GM21825 (cell line): Measurements from ENCODE around the gene KIRREL1.

Experiments used
- ATAC-seq: cut with Tn5 transposase; IDR thresholded peaks from one replicate; pipeline ENCODE4 v1.9.1; 2021; ENCODE audit warnings: mild to moderate bottlenecking, moderate library complexity; ENCODE audit not compliant: unreplicated experiment

The KIRREL1 gene

DNA sequence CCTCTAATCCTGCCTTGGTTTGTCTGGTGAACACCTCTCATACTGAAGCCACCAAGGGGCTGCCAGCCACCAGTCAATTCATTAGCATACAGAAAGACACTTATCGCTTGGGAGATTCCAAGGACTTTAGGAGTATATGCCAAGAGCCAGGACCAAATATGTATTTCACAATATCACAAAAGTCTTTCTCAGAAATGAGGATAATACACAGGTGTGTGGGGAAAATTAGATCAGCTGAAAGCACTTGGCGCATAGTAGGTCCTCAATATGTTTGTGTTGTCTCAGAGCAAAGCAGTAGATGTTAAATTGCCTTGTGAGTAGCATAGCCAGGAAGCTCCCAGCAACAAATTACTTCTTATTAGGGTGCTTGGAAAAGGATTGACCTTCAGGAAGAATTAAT lies 34.1 kb downstream of the KIRREL1 start:
- ATAC-seq: no peak

DNA sequence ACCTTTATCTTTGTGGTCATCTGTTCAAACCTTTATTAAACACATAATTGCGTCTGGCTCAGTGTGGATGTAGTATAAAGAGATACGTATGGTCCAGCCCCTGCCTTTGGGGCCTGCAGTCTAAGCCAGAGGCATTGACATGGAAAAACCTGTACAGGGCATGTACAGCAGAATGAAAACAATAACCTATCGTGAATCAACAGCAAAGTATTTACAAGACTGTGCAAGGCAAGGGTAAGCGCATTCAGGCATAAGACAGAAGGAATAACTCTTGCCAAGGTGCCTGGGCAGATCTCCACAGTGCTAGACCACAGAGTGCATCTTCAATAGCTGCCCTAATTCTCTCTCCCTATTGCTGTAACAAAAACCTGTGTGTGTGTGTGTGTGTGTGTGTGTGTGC lies 35.5 kb downstream of the KIRREL1 start:
- no peak for ATAC-seq

DNA sequence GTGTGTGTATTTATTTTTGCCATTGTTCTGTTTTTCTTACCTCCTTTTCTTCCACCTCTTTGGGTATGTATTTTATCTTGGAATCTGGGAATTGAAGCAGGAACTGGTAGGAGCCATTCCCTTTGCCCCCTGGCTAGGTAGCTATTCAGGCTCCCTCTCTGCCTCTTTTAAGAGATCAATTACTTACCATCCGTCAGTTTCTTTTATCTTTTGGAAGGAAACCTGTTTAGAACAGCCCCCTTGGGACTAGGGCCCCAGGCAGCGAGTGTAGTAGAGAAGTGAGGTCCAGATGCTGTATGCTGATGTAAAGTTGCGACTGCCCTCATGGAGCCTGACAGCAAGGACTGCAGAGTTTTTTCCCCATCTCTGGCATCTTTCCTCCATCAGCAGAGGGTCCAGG lies 41.6 kb downstream of the KIRREL1 start:
- ATAC-seq: no peak

DNA sequence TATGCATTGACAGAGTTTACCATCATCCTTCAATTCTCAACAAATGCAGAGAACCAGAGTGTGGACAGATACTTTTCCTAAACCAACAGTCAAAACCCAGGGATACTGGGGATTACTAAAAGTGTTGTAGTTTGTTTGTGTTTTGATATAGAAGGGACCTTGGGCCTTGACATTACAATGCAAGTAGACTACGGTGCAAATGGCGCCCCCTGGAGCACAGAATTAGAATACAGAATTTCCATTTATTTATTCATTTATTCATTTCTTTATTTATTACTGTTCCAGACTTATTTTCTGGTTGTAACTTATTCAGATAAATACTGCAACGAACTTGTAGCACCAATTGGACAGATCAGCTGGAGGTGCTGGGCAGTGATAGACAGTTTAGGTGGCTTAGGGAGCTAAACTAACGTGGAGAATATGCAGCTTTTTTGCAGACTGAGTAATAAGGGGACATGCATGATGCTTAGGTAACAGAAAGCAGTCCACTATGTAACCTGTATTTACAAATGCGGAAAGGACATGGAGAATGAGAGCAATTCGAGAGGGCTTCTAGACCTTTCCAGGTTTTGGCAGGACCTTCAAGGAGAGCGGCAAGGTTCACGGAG lies 42.6 kb downstream of the KIRREL1 start:
- ATAC-seq: no peak

DNA sequence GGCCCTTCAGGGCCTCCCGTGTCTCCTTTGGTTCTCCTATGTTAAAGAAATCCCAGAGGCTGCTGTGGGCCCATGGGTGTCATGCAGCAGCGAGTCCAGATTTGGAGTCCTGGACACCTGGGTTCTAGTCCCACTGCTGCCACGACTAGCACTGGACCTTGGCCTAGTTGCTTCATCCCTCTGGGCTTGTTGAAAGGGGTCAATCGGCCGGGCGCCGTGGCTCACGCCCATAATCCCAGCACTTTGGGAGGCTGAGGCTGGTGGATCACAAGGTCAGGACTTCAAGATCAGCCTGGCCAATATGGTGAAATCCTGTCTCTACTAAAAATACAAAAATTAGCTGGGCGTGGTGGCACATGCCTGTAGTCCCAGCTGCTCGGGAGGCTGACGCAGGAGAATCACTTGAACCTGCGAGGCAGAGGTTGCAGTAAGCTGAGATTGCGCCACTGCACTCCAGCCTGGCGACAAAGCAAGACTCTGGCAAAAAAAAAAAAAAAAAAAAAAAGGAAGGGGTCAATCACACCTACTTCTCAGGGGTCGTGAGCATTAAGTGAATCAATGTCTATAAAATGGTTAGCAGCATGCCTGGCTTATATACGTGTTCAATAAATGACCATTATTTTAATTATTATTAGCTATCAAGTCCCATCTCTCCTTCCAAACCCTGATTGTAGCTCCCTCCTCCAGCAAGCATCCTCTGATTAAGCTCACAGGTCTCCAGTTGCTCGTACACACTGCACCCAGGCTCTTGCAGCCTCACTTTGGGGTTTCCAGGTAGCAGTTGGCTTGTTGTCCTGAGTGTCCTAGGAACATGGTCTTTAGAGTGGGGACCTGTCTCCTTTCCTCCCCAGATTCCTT lies 43.8 kb downstream of the KIRREL1 start:
- no peak for ATAC-seq

DNA sequence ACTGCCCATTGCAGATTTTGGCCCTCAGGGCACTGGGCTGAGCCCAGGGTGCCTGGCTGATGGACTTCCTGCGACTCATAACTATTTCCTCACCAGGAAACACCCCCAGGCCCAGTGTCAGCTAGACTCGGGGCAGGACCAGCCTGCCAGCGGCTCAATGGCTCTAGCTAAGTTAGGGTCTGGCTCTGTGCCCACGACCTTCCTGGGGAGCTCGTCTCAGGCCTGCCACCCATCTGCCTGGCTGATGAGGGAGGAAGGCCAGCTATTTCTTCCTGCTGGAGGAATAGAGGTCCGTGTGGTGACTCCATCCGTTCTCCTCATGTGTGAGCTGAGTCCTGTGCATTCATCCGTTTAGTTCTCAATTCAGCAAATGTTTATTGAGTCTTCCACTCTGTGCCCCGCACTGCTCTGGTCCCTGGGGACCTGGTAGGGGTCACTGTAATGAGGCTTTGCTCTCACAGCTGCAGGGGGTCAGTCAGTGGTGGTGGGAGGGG lies 44.5 kb downstream of the KIRREL1 start:
- ATAC-seq: no peak

DNA sequence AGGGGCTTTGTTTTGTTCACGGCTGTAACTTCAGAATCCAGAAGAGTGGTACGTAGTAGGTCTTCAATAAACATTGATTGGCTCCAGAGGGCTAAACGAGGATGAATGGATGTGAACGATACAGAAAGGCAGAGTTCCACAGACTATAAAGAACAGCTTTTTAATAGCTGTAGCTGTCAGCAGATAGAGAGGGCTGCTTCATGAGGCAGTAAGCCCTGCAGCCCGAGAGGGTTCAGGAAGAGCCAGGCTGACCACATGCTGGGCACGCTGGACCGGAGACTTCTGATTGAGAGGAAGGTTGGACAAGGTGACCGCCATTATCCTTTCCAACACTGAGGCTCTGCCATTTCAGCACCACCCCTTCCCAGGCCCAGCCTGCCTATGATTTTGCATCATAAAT lies 45.3 kb downstream of the KIRREL1 start:
- ATAC-seq: no peak

DNA sequence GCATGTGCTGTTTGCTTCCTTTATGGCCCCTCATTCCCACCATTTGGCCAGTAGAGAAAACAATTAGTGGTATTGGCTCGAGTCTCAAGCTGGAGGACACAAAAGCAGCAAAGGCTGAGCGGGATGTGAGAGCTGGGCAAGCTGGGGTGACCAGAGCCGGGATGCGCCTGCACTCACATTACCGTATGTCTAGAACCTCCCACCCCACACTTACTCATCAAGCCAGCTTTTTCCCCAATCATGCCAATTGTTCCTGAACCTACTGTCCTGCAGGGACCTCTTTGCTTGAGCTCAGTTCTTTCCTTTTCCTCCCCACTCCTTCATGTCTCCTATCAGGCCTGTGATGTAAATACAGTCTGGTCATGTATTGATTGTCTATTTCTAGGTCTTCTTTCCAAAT lies 45.9 kb downstream of the KIRREL1 start:
- no peak for ATAC-seq

DNA sequence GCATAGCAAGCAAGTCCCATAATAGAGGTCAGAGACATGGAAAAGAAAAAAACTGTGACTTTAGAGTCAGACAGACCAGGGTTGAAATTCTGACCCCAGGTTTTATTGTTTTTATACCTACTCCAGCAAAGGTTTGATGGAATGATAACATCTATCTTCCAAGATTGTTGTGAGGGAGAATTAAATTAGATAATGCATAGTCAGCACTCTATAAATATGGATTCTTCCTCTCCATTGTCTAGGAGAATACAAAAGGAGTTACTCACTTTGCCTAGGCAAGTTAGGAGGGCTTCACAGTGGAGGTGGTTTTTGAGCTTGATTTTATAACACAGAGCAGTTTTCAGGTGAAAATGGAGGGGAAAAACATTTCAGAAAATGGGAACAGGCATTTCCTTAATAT lies 46.9 kb downstream of the KIRREL1 start:
- ATAC-seq: no peak

DNA sequence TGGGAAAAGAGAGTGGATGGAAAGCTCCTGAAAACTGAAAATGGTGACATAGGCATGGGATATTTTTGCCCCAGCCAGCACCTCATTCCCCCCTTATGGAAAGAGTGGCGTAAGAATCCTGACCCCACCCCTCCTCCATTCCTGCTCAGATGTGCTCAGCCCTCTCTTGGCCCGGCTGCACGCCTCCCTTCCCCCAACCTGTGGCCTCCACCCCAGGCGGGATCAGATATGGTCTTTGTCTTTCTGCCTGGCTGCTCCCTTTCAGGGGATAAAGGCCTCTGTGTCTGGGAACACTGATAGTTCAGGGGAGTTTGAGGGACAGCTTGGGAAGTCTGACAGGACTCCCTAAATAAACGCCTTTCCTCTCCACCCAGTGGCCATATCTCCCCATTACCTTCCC lies 49.8 kb downstream of the KIRREL1 start:
- ATAC-seq: no peak

DNA sequence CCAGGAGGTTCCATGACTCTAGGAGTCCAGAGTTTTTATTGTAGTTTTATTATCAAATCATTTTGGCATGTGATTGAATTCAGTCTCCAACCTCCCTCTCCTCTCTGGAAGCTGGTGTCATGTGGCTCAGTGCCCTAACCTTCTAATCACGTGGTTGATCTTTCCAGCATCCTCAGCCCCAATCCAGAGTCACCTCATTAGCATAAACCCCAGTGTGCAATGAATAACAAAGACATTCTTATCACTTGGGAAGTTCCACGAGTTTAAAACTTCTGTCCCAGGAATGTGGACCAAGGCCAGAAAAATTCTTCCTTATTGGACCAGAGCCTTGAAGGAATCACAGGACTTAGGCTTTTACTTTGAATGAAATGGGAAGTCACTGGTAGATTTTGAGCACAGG lies 52.2 kb downstream of the KIRREL1 start:
- no peak for ATAC-seq

DNA sequence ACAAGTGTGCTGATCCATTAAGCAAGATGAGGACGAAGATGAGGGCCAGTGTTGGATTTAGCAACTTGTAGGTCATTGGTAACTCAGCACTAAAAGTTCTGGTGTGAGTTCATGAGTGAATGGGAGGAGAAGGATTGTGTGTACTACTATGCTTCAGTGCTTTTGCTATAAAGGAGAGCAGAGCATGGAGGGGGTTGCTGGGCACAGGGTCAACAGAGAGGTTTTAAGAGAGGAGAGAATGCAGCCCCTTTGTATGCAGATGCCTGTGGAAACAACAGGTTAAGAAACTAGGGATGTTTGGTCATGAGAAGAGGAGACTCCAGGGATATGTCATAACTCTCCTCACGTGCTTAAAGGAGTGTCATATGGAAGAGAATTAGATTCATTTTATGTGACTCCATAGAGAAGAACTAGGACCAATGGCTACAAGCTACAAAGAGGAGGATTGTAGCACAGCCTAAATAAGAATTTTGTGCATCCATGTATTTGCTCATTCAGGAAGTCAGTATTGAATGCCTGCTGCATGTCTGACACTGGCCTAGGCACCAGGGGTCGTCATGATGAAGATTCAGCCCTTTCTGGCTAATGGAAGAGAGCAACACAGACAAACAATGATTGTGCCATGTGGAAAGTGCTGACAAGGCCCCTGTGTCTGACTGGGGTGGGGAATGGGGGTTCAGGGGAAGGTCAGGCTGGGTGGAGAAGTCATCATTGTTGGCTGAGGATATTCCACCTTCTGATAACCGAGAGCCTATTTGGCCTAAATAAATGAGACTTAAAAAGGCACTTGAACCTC lies 53.5 kb downstream of the KIRREL1 start:
- ATAC-seq: no peak

DNA sequence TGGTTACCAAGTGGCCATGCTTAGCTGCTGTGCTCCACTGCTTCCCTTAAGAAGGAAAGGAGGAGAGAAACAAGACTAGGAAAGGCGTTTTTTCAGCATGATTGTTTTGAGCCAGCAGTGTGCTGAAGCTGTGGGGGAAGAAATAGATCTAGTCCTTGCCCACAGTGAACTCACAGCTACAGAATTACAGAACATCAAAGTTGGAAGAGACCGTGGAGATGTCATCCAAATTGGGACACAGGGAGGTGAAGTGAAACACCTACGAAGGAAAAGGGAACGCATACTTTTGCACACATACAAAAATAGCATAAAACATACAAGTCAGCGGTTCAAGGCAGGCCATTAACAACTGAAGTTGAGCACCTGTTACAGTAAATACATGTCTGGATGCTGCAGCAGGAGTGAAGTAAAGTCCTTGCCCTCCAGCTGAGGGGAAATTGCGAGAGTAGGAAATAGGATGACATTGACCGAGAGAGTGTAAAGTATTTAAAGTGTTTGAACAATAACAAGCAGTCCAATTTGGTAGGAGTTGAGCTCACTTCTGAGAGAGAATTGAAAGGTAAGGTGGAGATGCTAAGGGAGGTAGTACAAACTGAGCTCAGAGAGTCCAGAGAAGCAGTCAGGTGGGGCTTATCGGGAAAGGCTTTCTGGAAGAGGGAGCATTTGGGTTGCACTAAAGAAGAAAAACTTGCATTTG lies 55.1 kb downstream of the KIRREL1 start:
- ATAC-seq: no peak

DNA sequence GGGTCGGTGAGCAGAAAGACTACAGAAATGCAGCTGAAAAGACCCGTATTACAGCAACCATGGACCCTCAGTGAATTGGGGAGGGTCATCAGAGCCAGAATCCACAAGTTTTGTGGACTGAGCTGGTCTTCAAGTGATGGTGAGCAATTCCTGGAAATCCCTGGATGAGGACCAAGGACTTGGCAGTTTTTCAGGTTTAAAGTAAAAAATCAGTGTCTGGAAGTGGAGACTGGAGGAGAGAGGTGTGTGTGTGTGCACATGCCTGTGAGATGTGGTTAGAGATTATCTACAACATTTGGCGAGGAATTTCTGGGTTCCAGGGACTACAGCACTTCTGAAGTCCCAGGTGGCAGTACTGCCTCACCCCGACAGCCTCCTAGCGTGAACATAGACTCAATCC lies 56.4 kb downstream of the KIRREL1 start:
- ATAC-seq: no peak

DNA sequence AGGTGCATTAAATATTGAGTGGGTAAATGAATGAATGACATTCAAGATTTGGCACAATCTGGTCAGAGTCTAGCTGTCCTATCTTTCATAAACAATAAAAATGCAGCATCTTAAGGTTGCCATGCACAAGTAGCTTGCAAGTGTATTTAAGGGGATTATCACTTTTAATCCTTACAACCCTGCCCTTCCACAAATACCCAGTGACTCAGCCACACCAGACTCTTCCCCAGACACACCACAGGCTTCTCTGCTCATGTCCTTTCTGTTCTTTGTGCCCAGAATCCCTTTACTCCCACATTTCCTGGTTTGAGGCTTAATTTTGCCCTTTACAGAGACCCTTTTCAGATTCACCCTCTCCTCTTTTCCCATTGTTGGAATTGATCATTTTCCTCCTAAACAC lies 59.8 kb downstream of the KIRREL1 start:
- ATAC-seq: no peak

DNA sequence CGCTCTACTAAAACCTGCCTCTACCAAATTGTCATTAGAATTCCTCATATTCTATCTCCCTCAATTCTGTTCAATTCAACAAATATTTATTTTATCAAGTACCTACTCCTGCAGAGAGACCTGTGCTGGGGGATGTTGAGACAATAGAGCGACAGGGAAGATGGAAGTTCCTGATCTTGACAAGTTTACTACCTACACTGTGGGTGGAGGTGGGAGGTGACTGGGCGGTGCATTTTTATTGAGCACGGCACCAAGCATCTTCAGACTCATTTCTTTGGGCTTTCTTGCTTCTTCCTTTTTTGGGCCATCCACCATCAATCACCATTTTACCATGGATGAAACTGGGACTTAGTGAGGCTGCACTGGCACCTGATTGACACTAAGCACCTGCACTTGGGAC lies 61.3 kb downstream of the KIRREL1 start:
- no peak for ATAC-seq

DNA sequence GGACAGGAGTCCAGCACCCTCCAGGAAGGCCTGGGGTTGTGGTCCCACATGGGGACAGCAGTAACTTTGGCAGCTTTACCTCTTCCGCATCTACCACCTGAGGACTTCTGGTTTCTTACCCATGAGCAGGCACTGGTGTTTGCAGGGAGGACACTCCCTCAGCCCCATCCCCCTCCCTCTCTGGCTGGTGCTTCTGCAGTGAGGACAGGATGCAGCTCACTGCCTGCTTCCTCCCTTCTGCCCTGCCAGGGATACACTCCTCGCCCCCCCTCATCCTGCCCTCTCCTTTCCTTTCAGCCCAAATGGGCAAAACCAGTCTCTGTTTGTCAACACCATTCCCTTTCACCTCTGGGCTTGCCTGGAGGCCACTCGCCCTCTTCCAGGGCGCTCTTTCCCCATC lies 62.4 kb downstream of the KIRREL1 start:
- no peak for ATAC-seq

DNA sequence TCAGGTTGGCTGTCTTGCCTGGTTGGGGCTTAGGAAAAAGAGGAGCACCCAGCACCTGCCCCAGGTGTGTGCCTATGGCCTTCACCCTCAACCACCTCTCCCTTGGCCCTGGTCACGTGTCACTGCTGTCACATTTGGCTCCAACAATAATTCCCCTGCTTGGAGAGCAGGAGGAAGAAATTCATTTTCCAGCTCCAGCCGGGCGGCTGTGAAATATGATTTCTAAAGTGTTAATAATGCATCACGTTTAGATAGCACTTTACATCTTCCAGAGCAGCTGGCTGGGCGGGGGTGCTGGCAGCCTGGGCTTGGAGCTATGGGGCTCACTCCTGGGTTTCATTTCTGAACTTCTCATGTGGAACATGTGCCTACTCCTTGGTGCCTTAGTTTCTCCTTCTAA lies 63.1 kb downstream of the KIRREL1 start:
- ATAC-seq: no peak

DNA sequence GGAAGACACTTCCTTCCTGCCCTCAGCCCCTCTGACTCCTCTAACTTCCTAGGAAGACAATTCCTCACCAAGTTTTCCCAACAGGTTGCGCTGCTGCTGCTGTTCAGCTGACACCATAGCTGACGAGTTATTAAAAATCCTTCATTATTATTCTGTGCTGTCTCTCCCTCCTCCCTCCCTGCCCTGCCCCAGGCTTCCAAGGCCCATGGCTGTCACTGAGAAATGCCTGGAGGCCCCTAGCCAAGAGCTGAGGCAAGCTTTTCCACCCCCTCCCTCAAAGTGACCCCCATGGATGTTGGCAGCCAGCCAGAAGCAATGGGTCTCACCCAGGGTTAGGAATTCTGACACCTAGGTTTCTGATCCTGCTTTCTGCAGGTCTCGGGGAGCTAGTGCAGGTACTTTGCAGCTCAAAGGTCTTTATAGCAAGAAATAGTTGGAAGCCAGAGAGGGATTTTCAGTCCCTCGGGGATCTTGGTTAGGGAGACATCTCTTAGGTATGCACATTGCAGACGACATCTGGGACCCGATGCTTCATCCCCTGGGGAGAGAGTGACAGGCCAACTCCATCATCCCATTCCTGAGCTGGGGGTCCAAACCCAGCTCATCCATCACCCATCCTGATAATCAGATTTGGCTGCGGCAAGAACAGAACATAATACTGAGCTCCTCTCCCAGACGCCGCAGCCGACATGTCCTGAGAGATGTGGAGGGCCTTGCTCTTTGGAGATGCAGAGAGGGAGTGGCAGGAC lies 65.0 kb downstream of the KIRREL1 start:
- ATAC-seq: no peak

DNA sequence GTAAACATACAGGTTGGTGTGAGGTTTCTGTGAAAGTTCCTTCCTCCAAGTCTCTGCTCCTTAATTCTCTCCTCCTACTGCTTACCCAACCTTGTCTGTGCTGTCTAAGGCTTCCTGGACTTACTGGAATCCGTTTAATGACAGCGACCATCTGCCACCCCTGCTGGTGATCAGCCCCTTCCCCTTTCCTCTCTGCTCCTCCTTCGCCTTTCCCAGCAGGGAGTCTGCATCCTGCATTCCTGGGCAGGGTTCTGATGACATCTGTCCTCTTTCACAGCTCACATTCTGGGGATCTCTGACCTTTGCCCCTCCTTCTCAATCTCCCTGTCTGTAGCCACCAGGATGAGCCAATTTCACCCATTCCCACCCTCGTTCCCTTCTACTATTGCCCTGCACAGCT lies 66.5 kb downstream of the KIRREL1 start:
- ATAC-seq: no peak
